Testis (tissue), 2 donors: ENCODE results near the gene NKAIN4.

Experiments used
- POLR2A ChIP-seq: fragments of 450-650 bp; IDR thresholded peaks from one replicate; pipeline ENCODE4 v1.6.1; 2017; ENCODE audit warnings: antibody characterized with exemption, mild to moderate bottlenecking, moderate library complexity
- TF ChIP-seq, protein P1 (sequence below), 3 experiments: fragments of 450-650 bp in 2 of 3; fragments of 200-600 bp in 1 of 3; sonication (generic) in 1 of 3; IDR thresholded peaks; one replicate each; pipeline ENCODE4 v1.5.1; 2016 to 2019; ENCODE audit warnings: antibody characterized with exemption in 3 of 3, mild to moderate bottlenecking in 2 of 3, moderate library complexity in 1 of 3

DNA sequence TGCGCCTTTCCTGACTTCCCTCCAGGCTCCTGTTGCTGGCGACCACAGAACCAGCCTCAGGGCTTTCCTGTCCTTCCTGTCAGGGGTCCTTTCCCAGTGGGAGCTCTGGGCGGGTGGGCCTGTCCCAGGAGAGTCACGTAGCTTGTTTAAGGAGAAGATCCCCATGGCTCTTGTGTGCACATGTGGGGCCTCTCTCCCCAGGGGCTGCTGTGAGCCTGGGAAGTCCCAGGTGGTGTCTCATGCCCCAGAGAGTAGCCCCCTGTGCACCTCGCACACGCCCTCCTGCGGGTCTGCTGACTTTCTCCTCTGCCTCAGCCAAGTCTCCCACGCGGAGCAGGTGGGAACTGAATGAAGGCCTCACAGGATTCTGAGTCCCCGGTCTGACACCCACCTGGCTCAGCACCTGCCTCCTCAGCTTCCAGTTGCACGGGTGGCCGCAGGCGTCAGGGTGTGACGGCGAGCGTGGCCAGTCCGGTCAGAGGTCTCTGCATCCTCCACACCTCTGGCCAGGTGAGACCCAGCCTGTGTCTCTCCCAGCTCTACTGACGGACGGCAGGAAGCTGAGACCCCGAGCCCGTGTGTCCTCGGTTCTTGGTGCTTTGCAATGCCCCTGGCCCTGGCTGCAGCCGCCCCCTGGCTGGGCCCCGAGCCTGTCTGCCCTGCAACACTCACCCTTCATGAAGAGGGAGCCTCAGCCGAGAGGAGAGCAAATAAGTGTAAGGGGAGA lies 5.6 kb upstream of the NKAIN4 start:
- TF ChIP-seq, protein P1, sequence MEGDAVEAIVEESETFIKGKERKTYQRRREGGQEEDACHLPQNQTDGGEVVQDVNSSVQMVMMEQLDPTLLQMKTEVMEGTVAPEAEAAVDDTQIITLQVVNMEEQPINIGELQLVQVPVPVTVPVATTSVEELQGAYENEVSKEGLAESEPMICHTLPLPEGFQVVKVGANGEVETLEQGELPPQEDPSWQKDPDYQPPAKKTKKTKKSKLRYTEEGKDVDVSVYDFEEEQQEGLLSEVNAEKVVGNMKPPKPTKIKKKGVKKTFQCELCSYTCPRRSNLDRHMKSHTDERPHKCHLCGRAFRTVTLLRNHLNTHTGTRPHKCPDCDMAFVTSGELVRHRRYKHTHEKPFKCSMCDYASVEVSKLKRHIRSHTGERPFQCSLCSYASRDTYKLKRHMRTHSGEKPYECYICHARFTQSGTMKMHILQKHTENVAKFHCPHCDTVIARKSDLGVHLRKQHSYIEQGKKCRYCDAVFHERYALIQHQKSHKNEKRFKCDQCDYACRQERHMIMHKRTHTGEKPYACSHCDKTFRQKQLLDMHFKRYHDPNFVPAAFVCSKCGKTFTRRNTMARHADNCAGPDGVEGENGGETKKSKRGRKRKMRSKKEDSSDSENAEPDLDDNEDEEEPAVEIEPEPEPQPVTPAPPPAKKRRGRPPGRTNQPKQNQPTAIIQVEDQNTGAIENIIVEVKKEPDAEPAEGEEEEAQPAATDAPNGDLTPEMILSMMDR (IDR thresholded peaks at IDR 0.05) = no peak
- no peak for TF ChIP-seq POLR2A
